H1 (cell line): ENCODE data around the gene CDH12. TPM values are rescaled to one million over a fixed set of nuclear protein-coding genes. Genes with fewer than 3 reads are reported as not detected.

Experiments used
- CTCF ChIA-PET: fragments of 300-600 bp; sonication (Branson Sonifier 250); formaldehyde crosslinking; loops from one replicate; lab custom pipeline; 2021; ENCODE audit not compliant: partially characterized antibody; lab: Charles Lee
- POLR2A ChIA-PET: fragments of 300-600 bp; sonication (Branson Sonifier 250); formaldehyde crosslinking; loops from one replicate; lab custom pipeline; 2021; ENCODE audit warnings: inconsistent platforms; ENCODE audit not compliant: partially characterized antibody; lab: Charles Lee
- DNase-seq, 2 experiments: peaks; one replicate each; pipeline versions ENCODE4 v3.0.0 to v3.0.0-alpha.2; 2010 to 2022; ENCODE audit warnings: low spot score in 2 of 2, low read depth in 1 of 2, mixed read lengths in 1 of 2
- FAIRE-seq: peaks from 2 replicates; lab custom pipeline; 2011; peaks lifted over from hg19 to GRCh38; lab: Jason Lieb, UNC
- H2AFZ ChIP-seq: 2 replicates; pipeline ENCODE4 v1.8.1; 2012; ENCODE audit warnings: low read length, inconsistent platforms
- H2AK5ac ChIP-seq: 2 replicates; pipeline ENCODE4 v1.6.1; 2013; ENCODE audit warnings: low read depth, low read length
- H2BK120ac ChIP-seq: replicated peaks from 2 replicates; pipeline ENCODE3; 2013; ENCODE audit warnings: low read depth, low read length, inconsistent platforms
- H2BK12ac ChIP-seq: 2 replicates; pipeline ENCODE4 v1.6.1; 2013; ENCODE audit warnings: low read depth, low read length
- H2BK15ac ChIP-seq: 2 replicates; pipeline ENCODE4 v1.6.1; 2013; ENCODE audit warnings: low read length
- H2BK20ac ChIP-seq: 2 replicates; pipeline ENCODE4 v1.6.1; 2013; ENCODE audit warnings: low read length
- H2BK5ac ChIP-seq: 2 replicates; pipeline ENCODE4 v1.6.1; 2013; ENCODE audit warnings: low read depth, low read length
- H3K14ac ChIP-seq: 2 replicates; pipeline ENCODE4 v1.6.1; 2013; ENCODE audit warnings: inconsistent platforms; ENCODE audit not compliant: insufficient read length
- H3K18ac ChIP-seq: 2 replicates; pipeline ENCODE4 v1.6.1; 2013; ENCODE audit warnings: low read length; ENCODE audit errors: extremely low read depth
- H3K23ac ChIP-seq: 2 replicates; pipeline ENCODE4 v1.6.1; 2013; ENCODE audit warnings: inconsistent platforms; ENCODE audit not compliant: insufficient read length
- H3K23me2 ChIP-seq: 2 replicates; pipeline ENCODE4 v1.6.1; 2013; ENCODE audit warnings: low read depth, low read length
- H3K27ac ChIP-seq: 2 replicates; pipeline ENCODE4 v1.6.1; 2011; ENCODE audit warnings: low read depth, low read length, inconsistent platforms
- H3K27me3 ChIP-seq, 4 experiments: replicated peaks in 1 of 4; 1 replicate in 1 of 4; 2 replicates in 3 of 4; pipeline versions ENCODE4 v1.6.1 to v1.8.1; 2011 to 2013; ENCODE audit warnings: low read length in 3 of 4, mild to moderate bottlenecking in 3 of 4, inconsistent platforms in 2 of 4, mixed read lengths in 2 of 4, moderate library complexity in 1 of 4; ENCODE audit not compliant: control insufficient read depth in 3 of 4, insufficient read depth in 3 of 4; ENCODE audit errors: extremely low read depth in 1 of 4
- H3K36me3 ChIP-seq, 4 experiments: 2 replicates each; pipeline versions ENCODE4 v1.6.1 to v1.8.1; 2011 to 2013; ENCODE audit warnings: mild to moderate bottlenecking in 4 of 4, low read length in 3 of 4, moderate library complexity in 2 of 4, control low read depth in 1 of 4, inconsistent platforms in 1 of 4; ENCODE audit not compliant: insufficient read depth in 4 of 4, control insufficient read depth in 2 of 4
- H3K4ac ChIP-seq: replicated peaks from 2 replicates; pipeline ENCODE3; 2013; ENCODE audit warnings: low read length, low read depth, mixed read lengths, inconsistent platforms; ENCODE audit not compliant: insufficient read length
- H3K4me1 ChIP-seq, 4 experiments: replicated peaks in 1 of 4; 1 replicate in 1 of 4; 2 replicates in 3 of 4; pipeline versions ENCODE4 v1.6.1 to v1.8.1; 2011 to 2013; ENCODE audit warnings: low read length in 3 of 4, inconsistent platforms in 2 of 4, mixed read lengths in 1 of 4; ENCODE audit not compliant: insufficient read depth in 4 of 4, control insufficient read depth in 3 of 4
- H3K4me2 ChIP-seq, 2 experiments: 2 replicates each; pipeline versions ENCODE4 v1.6.1 to v1.8.1; 2011 to 2013; ENCODE audit warnings: low read depth in 2 of 2, low read length in 2 of 2, control low read depth in 1 of 2, inconsistent platforms in 1 of 2, mild to moderate bottlenecking in 1 of 2; ENCODE audit not compliant: insufficient read depth in 1 of 2
- H3K4me3 ChIP-seq, 4 experiments: fragments of 200-600, 300-600 bp in 1 of 4; sonication (generic), shearing (Covaris generic), sonication (Bioruptor Twin) in 1 of 4; 2 replicates each; pipeline versions ENCODE4 v1.5.1 to v1.8.1; 2011 to 2016; ENCODE audit warnings: low read length in 4 of 4, low read depth in 3 of 4, control low read depth in 2 of 4, inconsistent platforms in 2 of 4, mild to moderate bottlenecking in 2 of 4, mixed read lengths in 1 of 4, moderate library complexity in 1 of 4; ENCODE audit not compliant: insufficient read depth in 2 of 4; ENCODE audit errors: extremely low read depth in 1 of 4
- H3K56ac ChIP-seq: replicated peaks from 2 replicates; pipeline ENCODE3; 2013; ENCODE audit warnings: low read depth, mild to moderate bottlenecking, mixed read lengths, low read length, inconsistent platforms; ENCODE audit not compliant: insufficient read length
- H3K79me1 ChIP-seq: 2 replicates; pipeline ENCODE4 v1.6.1; 2013; ENCODE audit warnings: low read depth, low read length, control low read depth
- H3K79me2 ChIP-seq, 2 experiments: 2 replicates each; pipeline versions ENCODE4 v1.6.1 to v1.8.1; 2012 to 2013; ENCODE audit warnings: low read length in 2 of 2, mild to moderate bottlenecking in 2 of 2, inconsistent platforms in 1 of 2; ENCODE audit not compliant: insufficient read depth in 2 of 2, control insufficient read depth in 1 of 2
- H3K9ac ChIP-seq, 4 experiments: replicated peaks in 1 of 4; 1 replicate in 1 of 4; 2 replicates in 3 of 4; pipeline versions ENCODE4 v1.6.1 to v1.8.1; 2011 to 2013; ENCODE audit warnings: low read depth in 3 of 4, low read length in 3 of 4, control low read depth in 2 of 4, mild to moderate bottlenecking in 2 of 4, moderate library complexity in 2 of 4, inconsistent platforms in 1 of 4; ENCODE audit errors: extremely low read depth in 1 of 4
- H3K9me3 ChIP-seq, 2 experiments: 2 replicates each; pipeline versions ENCODE4 v1.6.1 to v1.8.1; 2012 to 2013; ENCODE audit warnings: mild to moderate bottlenecking in 2 of 2, moderate library complexity in 2 of 2, control low read depth in 1 of 2, inconsistent platforms in 1 of 2, low read depth in 1 of 2, low read length in 1 of 2, mixed read lengths in 1 of 2; ENCODE audit not compliant: insufficient read depth in 2 of 2
- H4K20me1 ChIP-seq, 2 experiments: replicated peaks in 1 of 2; 2 replicates each; pipeline versions ENCODE3 to v1.8.1; 2011 to 2013; ENCODE audit warnings: inconsistent platforms in 2 of 2, low read length in 2 of 2, mild to moderate bottlenecking in 1 of 2; ENCODE audit not compliant: insufficient read depth in 2 of 2, control insufficient read depth in 1 of 2
- H4K5ac ChIP-seq: 2 replicates; pipeline ENCODE4 v1.6.1; 2013; ENCODE audit warnings: low read length, low read depth, mixed read lengths, inconsistent platforms; ENCODE audit not compliant: insufficient read length
- H4K8ac ChIP-seq: 2 replicates; pipeline ENCODE4 v1.8.0; 2013; ENCODE audit warnings: mild to moderate bottlenecking, moderate library complexity, low read length, inconsistent platforms; ENCODE audit not compliant: insufficient read depth; ENCODE audit errors: extremely low read depth
- H4K91ac ChIP-seq: replicated peaks from 2 replicates; pipeline ENCODE3; 2013; ENCODE audit warnings: low read length, mixed read lengths, inconsistent platforms; ENCODE audit not compliant: insufficient read length
- HDAC2 ChIP-seq, 2 experiments: fragments of 300-600 bp in 1 of 2; sonication (generic) in 1 of 2; IDR thresholded peaks; 2 replicates each; pipeline ENCODE4 v1.6.1; 2011 to 2012; ENCODE audit warnings: low read depth in 2 of 2, low read length in 2 of 2, mild to moderate bottlenecking in 2 of 2, moderate library complexity in 2 of 2, borderline replicate concordance in 1 of 2, inconsistent platforms in 1 of 2
- JUND ChIP-seq: IDR thresholded peaks from 2 replicates; pipeline ENCODE4 v1.6.1; 2011; ENCODE audit warnings: mild to moderate bottlenecking, improper control_type of control experiment, low read length
- MAFK ChIP-seq: IDR thresholded peaks from 2 replicates; pipeline ENCODE4 v1.6.1; 2012; ENCODE audit warnings: low read depth, mild to moderate bottlenecking, improper control_type of control experiment, low read length
- RBBP5 ChIP-seq: IDR thresholded peaks from 2 replicates; pipeline ENCODE4 v1.7.1; 2012; ENCODE audit warnings: low read depth, mild to moderate bottlenecking, inconsistent platforms, low read length, moderate library complexity, borderline replicate concordance
- SP2 ChIP-seq: IDR thresholded peaks from 2 replicates; pipeline ENCODE4 v1.6.1; 2012; ENCODE audit warnings: mild to moderate bottlenecking, low read length, inconsistent platforms
- YY1 ChIP-seq: IDR thresholded peaks from 2 replicates; pipeline ENCODE4 v1.6.1; 2011; ENCODE audit warnings: low read depth, mild to moderate bottlenecking, low read length
- WGBS, 2 experiments: shearing (Covaris generic) in 1 of 2; methylation state at CpG; one replicate each; pipeline versions ENCODE4 v1.1.6 to v1.1.7; 2013 to 2015; ENCODE audit warnings: low lambda C conversion rate in 2 of 2, mixed read lengths in 2 of 2, inconsistent platforms in 1 of 2, low coverage in 1 of 2, missing lambda C conversion rate in 1 of 2; ENCODE audit not compliant: insufficient replicate concordance in 2 of 2, insufficient coverage in 1 of 2, insufficient read length in 1 of 2; ENCODE audit errors: extremely low coverage in 1 of 2, missing lambda C conversion rate in 1 of 2; 5-methylcytosine and 5-hydroxymethylcytosine counted together
- polyA plus RNA-seq, 7 experiments: library from polyadenylated mRNA; depleted of rRNA in 3 of 7; stranded (reverse) in 5 of 7; unstranded in 2 of 7; fragments of >200 nt in 5 of 7; fragments of 200-250 nt in 2 of 7; gene quantifications; 1 replicate in 5 of 7; 2 replicates in 1 of 7; 4 replicates in 1 of 7; pipeline versions ENCODE4 v1.2.1 to v1.2.3, GENCODE V29; 2011 to 2013; ENCODE audit warnings: missing spikeins in 2 of 7, mixed read lengths in 2 of 7
- total RNA-seq: library from RNA; stranded (reverse); fragmentation: NEBNext Ultra II Directional; extraction: Animal tissue kit (Norgen Biotek cat#: 25700); gene quantifications from 2 replicates; pipeline ENCODE4 v1.2.1, GENCODE V29; 2021
- TF ChIP-seq, protein P1 (sequence below): IDR thresholded peaks from 2 replicates; pipeline ENCODE4 v1.6.1; 2012; ENCODE audit warnings: low read length, inconsistent platforms
- TF ChIP-seq, protein P2 (sequence below), 3 experiments: IDR thresholded peaks; 1 replicate in 2 of 3; 2 replicates in 1 of 3; pipeline versions ENCODE4 v1.5.1 to v1.6.1; 2011; ENCODE audit warnings: low read length in 3 of 3, mild to moderate bottlenecking in 3 of 3, inconsistent platforms in 2 of 3, low read depth in 1 of 3, moderate library complexity in 1 of 3; ENCODE audit not compliant: insufficient read depth in 1 of 3; ENCODE audit errors: control extremely low read depth in 1 of 3

CDH12 gene
- total and polyA plus RNA-seq, 2 of the 8 experiments (the other 6 are each of a cell fraction or from before 2014, with no cell fraction given) = 0.03 TPM; not detected in 1

DNA sequence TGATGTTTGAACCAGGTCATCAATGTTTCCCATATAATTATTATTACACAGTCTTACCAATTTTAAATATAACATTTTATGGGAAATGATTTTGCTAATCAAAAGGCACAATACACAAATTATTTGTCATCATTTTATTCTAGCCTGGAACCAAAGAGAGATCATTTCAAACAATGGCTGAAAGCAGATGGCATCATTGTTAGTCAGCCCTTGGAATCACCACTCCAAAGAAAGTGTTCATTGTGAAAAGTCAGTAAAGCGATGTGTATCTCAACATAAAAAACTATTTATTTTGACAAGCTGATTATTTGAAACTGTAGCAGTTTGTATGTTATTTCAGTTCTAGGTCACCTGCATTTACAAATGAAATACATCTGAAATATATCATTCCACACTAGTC, 1068.7 kb downstream of the CDH12 start:
- Histone ChIP-seq H3K4me2 (no peak overlapping the region), H2AFZ (no peak overlapping the region), H3K23ac (no peak overlapping the region), H4K20me1 (no peaks in the 10 kb centered on the region), H4K91ac (no peak overlapping the region), H3K4me3 (no peak overlapping the region), H3K36me3 (no peaks in the 10 kb centered on the region), H3K18ac (no peak overlapping the region), H2BK12ac (no peak overlapping the region), H2BK120ac (no peak overlapping the region), H3K9ac (no peak overlapping the region), H3K27me3 (no peaks in the 10 kb centered on the region), H3K4me1 (no peaks in the 10 kb centered on the region), H2BK15ac (no peak overlapping the region), H3K79me1 (no peaks in the 10 kb centered on the region), H2BK20ac (no peak overlapping the region), H3K14ac (no peak overlapping the region), H2AK5ac (no peak overlapping the region), H3K27ac (no peak overlapping the region), H3K9me3 (no peaks in the 10 kb centered on the region), H3K4ac (no peak overlapping the region), H3K23me2 (no peaks in the 10 kb centered on the region), H3K79me2 (no peaks in the 10 kb centered on the region), H4K5ac (no peak overlapping the region), H3K56ac (no peak overlapping the region), H2BK5ac (no peak overlapping the region), H4K8ac (no peak overlapping the region)
- CTCF ChIA-PET = no interaction called here
- POLR2A ChIA-PET = no interaction called here
- 88% methylated on average over 1 of the region's 1 CpG; no CpG with 5 or more reads in 1 of the 2 experiments for WGBS, 2 experiments
- no peak for FAIRE-seq
- DNase-seq = no peak
- TF ChIP-seq MAFK (no peak), SP2 (no peak), RBBP5 (no peak), YY1 (no peak), HDAC2 (IDR thresholded peaks at IDR 0.05; ENCODE audit: borderline replicate concordance in 1 of 2, low read depth in 2 of 2, low read length in 2 of 2) (no peak), JUND (no peak)
- TF ChIP-seq, protein P1, sequence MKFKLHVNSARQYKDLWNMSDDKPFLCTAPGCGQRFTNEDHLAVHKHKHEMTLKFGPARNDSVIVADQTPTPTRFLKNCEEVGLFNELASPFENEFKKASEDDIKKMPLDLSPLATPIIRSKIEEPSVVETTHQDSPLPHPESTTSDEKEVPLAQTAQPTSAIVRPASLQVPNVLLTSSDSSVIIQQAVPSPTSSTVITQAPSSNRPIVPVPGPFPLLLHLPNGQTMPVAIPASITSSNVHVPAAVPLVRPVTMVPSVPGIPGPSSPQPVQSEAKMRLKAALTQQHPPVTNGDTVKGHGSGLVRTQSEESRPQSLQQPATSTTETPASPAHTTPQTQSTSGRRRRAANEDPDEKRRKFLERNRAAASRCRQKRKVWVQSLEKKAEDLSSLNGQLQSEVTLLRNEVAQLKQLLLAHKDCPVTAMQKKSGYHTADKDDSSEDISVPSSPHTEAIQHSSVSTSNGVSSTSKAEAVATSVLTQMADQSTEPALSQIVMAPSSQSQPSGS = no peak
- TF ChIP-seq, protein P2, sequence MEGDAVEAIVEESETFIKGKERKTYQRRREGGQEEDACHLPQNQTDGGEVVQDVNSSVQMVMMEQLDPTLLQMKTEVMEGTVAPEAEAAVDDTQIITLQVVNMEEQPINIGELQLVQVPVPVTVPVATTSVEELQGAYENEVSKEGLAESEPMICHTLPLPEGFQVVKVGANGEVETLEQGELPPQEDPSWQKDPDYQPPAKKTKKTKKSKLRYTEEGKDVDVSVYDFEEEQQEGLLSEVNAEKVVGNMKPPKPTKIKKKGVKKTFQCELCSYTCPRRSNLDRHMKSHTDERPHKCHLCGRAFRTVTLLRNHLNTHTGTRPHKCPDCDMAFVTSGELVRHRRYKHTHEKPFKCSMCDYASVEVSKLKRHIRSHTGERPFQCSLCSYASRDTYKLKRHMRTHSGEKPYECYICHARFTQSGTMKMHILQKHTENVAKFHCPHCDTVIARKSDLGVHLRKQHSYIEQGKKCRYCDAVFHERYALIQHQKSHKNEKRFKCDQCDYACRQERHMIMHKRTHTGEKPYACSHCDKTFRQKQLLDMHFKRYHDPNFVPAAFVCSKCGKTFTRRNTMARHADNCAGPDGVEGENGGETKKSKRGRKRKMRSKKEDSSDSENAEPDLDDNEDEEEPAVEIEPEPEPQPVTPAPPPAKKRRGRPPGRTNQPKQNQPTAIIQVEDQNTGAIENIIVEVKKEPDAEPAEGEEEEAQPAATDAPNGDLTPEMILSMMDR (IDR thresholded peaks at IDR 0.05; ENCODE audit: control extremely low read depth in 1 of 3, insufficient read depth in 1 of 3, low read depth in 1 of 3, low read length in 3 of 3) = no peak
